GM12872 (cell line): Measurements from ENCODE around the gene IQSEC3.

Experiments
- CTCF ChIP-seq: IDR thresholded peaks from 3 replicates; pipeline ENCODE4 v1.5.1; 2011; ENCODE audit warnings: low read depth, mild to moderate bottlenecking, low read length, moderate library complexity; ENCODE audit not compliant: insufficient read depth

Gene IQSEC3

GRCh38 chr12:144650-145284 lies 78.2 kb downstream of the IQSEC3 start:
- TF ChIP-seq CTCF = no peak

- TF ChIP-seq CTCF = no peak
These were observed 78.9 kb downstream of the IQSEC3 start for GRCh38 chr12:145369-145960.

GRCh38 chr12:147242-147641 lies 80.7 kb downstream of the IQSEC3 start:
- no peak for TF ChIP-seq CTCF

- no peak for TF ChIP-seq CTCF
These were observed 82.3 kb downstream of the IQSEC3 start for GRCh38 chr12:148676-149416.

GRCh38 chr12:151579-151978 lies 85.0 kb downstream of the IQSEC3 start:
- no peak for TF ChIP-seq CTCF

GRCh38 chr12:152440-152839 lies 85.9 kb downstream of the IQSEC3 start:
- TF ChIP-seq CTCF = no peak

- TF ChIP-seq CTCF = peak; percentile 93
These were observed 86.6 kb downstream of the IQSEC3 start for GRCh38 chr12:153080-153746.
